Fibroblast of lung (primary cell): ENCODE data around the gene TNRC18. TPM values are rescaled to one million over a fixed set of nuclear protein-coding genes. Genes with fewer than 3 reads are reported as not detected.

Source experiments
- DNase-seq, 2 donors: peaks; one replicate each; pipeline versions ENCODE4 v3.0.0 to v3.0.0-alpha.2; 2010; ENCODE audit warnings: low read depth in 2 of 2
- H2AFZ ChIP-seq: 2 replicates; pipeline ENCODE4 v1.5.1; 2012; ENCODE audit warnings: low read length, control low read depth, inconsistent platforms
- H3K27ac ChIP-seq: 2 replicates; pipeline ENCODE4 v1.5.1; 2011; ENCODE audit warnings: low read length, control low read depth; ENCODE audit not compliant: insufficient read depth
- H3K27me3 ChIP-seq: 2 replicates; pipeline ENCODE4 v1.5.1; 2011; ENCODE audit warnings: mild to moderate bottlenecking, low read length; ENCODE audit not compliant: control insufficient read depth, insufficient read depth
- H3K36me3 ChIP-seq: 2 replicates; pipeline ENCODE4 v1.5.1; 2011; ENCODE audit warnings: low read length; ENCODE audit not compliant: control insufficient read depth, insufficient read depth
- H3K4me1 ChIP-seq: 2 replicates; pipeline ENCODE4 v1.5.1; 2011; ENCODE audit warnings: low read length; ENCODE audit not compliant: control insufficient read depth, insufficient read depth; ENCODE audit errors: extremely low read depth
- H3K4me2 ChIP-seq: 2 replicates; pipeline ENCODE4 v1.5.1; 2011; ENCODE audit warnings: low read length, control low read depth; ENCODE audit not compliant: insufficient read depth; ENCODE audit errors: extremely low read depth
- H3K4me3 ChIP-seq, 4 experiments: fragments of 200-600 bp in 1 of 4; sonication (generic) in 1 of 4; replicated peaks in 1 of 4; 2 replicates each; pipeline ENCODE4 v1.5.1; 2011 to 2016; ENCODE audit warnings: low read length in 4 of 4, low read depth in 3 of 4, mild to moderate bottlenecking in 3 of 4, control low read depth in 2 of 4, inconsistent platforms in 1 of 4, mixed read lengths in 1 of 4; ENCODE audit not compliant: insufficient read depth in 1 of 4; ENCODE audit errors: control extremely low read depth in 1 of 4
- H3K79me2 ChIP-seq: 2 replicates; pipeline ENCODE4 v1.5.1; 2012; ENCODE audit warnings: mild to moderate bottlenecking, low read length, inconsistent platforms; ENCODE audit not compliant: control insufficient read depth, insufficient read depth
- H3K9ac ChIP-seq: 2 replicates; pipeline ENCODE4 v1.5.1; 2011; ENCODE audit warnings: mild to moderate bottlenecking, low read length, control low read depth; ENCODE audit not compliant: insufficient read depth
- H3K9me3 ChIP-seq: 2 replicates; pipeline ENCODE4 v1.5.1; 2012; ENCODE audit warnings: low read depth, low read length; ENCODE audit not compliant: control insufficient read depth, insufficient read depth
- H4K20me1 ChIP-seq: 2 replicates; pipeline ENCODE4 v1.5.1; 2011; ENCODE audit warnings: low read length; ENCODE audit not compliant: control insufficient read depth, insufficient read depth; ENCODE audit errors: extremely low read depth
- CTCF ChIP-seq, 2 donors: IDR thresholded peaks in 1 of 2; conservative IDR thresholded peaks in 1 of 2; 1 replicate in 1 of 2; 2 replicates in 1 of 2; pipeline ENCODE4 v1.5.1; 2011 to 2012; ENCODE audit warnings: low read length in 2 of 2, control low read depth in 1 of 2, inconsistent platforms in 1 of 2, low read depth in 1 of 2, mild to moderate bottlenecking in 1 of 2
- EZH2 ChIP-seq: IDR thresholded peaks from 2 replicates; pipeline ENCODE4 v1.5.1; 2012; ENCODE audit warnings: low read length, control low read depth, mild to moderate bottlenecking; ENCODE audit errors: missing control alignments
- polyA plus RNA-seq, 2 donors: library from polyadenylated mRNA; depleted of rRNA in 1 of 2; stranded (reverse) in 1 of 2; unstranded in 1 of 2; fragments of >200 nt; gene quantifications; 2 replicates each; pipeline ENCODE4 v1.2.1, GENCODE V29; 2011 to 2012; ENCODE audit warnings: missing spikeins in 1 of 2
- total RNA-seq: library from RNA; depleted of rRNA; stranded (reverse); fragments of >200 nt; gene quantifications from 2 replicates; pipeline ENCODE4 v1.2.1, GENCODE V29; 2014

TNRC18 gene
- total and polyA plus RNA-seq, 2 donors (not counting 1 experiment from before 2014, with no cell fraction given): 19.7 to 38.5 TPM

GRCh38 chr7:5470816-5471215, 47.2 kb upstream of the TNRC18 start:
- no peaks in the 10 kb centered on the region for H4K20me1 ChIP-seq
- no peaks in the 10 kb centered on the region for H3K79me2 ChIP-seq
- H3K36me3 ChIP-seq: no peaks in the 10 kb centered on the region
- H3K4me2 ChIP-seq: peak overlapping the region; percentile 35
- peaks cover 2% of the 10 kb centered on the region for H3K4me1 ChIP-seq
- H3K4me3 ChIP-seq: no peak overlapping the region
- no peaks in the 10 kb centered on the region for H3K27me3 ChIP-seq
- peak overlapping the region; percentile 13 for H3K9ac ChIP-seq
- DNase-seq: peak in 1 of 2 donors; percentile 65
- TF ChIP-seq CTCF (conservative IDR thresholded peaks at IDR 0.05 in 1 of 2, IDR thresholded peaks at IDR 0.05 in 1 of 2; ENCODE audit: low read depth in 1 of 2, low read length in 2 of 2) (no peak), EZH2 (no peak)
- no peaks in the 10 kb centered on the region for H3K9me3 ChIP-seq
- no peak overlapping the region for H2AFZ ChIP-seq
- H3K27ac ChIP-seq: no peak overlapping the region

GRCh38 chr7:5470167-5470532, 46.5 kb upstream of the TNRC18 start:
- no peak for DNase-seq
- H4K20me1 ChIP-seq: no peaks in the 10 kb centered on the region
- H3K36me3 ChIP-seq: no peaks in the 10 kb centered on the region
- no peak overlapping the region for H3K9ac ChIP-seq
- TF ChIP-seq CTCF (conservative IDR thresholded peaks at IDR 0.05 in 1 of 2, IDR thresholded peaks at IDR 0.05 in 1 of 2; ENCODE audit: low read depth in 1 of 2, low read length in 2 of 2): no peak
- TF ChIP-seq EZH2: no peak
- H3K4me1 ChIP-seq: peaks cover 2% of the 10 kb centered on the region
- H3K4me2 ChIP-seq: no peak overlapping the region
- no peaks in the 10 kb centered on the region for H3K79me2 ChIP-seq
- no peak overlapping the region for H3K4me3 ChIP-seq
- H3K27ac ChIP-seq: no peak overlapping the region
- H3K9me3 ChIP-seq: no peaks in the 10 kb centered on the region
- H3K27me3 ChIP-seq: no peaks in the 10 kb centered on the region
- no peak overlapping the region for H2AFZ ChIP-seq

- H3K4me2 ChIP-seq: no peak overlapping the region
- DNase-seq: no peak
- H3K9me3 ChIP-seq: no peaks in the 10 kb centered on the region
- no peak overlapping the region for H2AFZ ChIP-seq
- H3K4me3 ChIP-seq: no peak overlapping the region
- H3K27ac ChIP-seq: no peak overlapping the region
- peaks cover 2% of the 10 kb centered on the region for H3K4me1 ChIP-seq
- H3K36me3 ChIP-seq: no peaks in the 10 kb centered on the region
- H3K27me3 ChIP-seq: no peaks in the 10 kb centered on the region
- TF ChIP-seq EZH2: no peak
- no peak for TF ChIP-seq CTCF (conservative IDR thresholded peaks at IDR 0.05 in 1 of 2, IDR thresholded peaks at IDR 0.05 in 1 of 2; ENCODE audit: low read depth in 1 of 2, low read length in 2 of 2)
- no peaks in the 10 kb centered on the region for H3K79me2 ChIP-seq
- no peaks in the 10 kb centered on the region for H4K20me1 ChIP-seq
- H3K9ac ChIP-seq: no peak overlapping the region
Observed at GRCh38 chr7:5469375-5470166, 45.9 kb upstream of the TNRC18 start.
